Fibroblast of upper back skin (primary cell): Measurements from ENCODE around the gene MTMR6.
A peak's percentile ranks its signal among the peaks of the same experiment; 100 is the strongest.

Source experiments
- DNase-seq: peaks from one replicate; pipeline ENCODE4 v3.0.0-alpha.2; 2013

Gene MTMR6

DNA sequence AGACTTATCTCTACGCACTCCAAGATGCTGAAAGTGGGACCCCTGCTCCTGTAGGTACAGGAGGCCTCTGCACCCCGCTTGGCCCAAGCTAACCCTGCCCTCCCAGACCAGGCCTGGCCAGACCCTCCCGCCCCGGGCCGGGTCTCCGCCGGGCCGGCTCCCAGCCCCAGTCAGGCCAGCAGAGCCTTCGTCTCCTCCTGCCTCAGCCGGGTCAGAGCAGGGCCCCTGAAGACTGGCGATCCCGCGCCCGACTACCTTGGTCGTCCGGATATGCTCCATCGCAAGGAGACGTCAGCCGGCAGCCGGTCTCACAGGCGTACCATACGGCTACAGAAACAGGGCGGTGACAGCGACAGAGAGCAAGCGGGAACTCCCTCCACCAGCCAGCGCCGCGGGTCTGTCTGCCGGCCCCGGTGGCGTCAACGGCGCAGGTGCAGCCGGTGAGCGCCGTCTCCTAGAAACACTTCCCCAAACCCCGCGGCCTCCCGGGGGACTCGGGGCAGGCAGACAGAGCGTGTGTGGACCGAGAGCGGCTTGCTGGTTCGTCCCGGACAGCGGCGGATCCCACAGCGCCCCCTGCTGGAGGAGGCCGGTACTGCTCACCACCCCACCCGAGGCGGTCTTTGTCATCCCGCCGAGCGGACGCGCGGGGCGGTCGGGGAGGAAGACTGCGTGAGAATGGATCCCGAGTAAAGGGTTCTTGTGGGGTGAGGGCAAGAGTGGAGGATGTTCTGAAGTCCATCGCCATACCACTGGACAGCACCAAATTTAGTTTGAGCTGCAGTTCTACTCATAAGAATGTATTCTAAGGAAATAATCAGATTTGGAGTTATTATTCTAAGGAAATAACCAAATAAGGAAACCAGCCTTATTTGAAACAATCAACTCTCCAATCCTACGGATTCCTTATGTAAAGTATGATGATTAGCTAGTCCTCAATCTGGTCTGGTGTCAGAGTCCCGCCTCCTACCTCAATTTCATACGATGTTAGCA is at the start of gene MTMR6:
Gene MTMR6, minus strand, starts transcription at position 520 of the 993 bp plus-strand sequence. Its CDS starts 241 bp downstream, at position 279.
- DNase-seq = peak; percentile 86

GRCh38 chr13:25335856-25336255 is 48.6 kb upstream of the MTMR6 start:
- no peak for DNase-seq

DNA sequence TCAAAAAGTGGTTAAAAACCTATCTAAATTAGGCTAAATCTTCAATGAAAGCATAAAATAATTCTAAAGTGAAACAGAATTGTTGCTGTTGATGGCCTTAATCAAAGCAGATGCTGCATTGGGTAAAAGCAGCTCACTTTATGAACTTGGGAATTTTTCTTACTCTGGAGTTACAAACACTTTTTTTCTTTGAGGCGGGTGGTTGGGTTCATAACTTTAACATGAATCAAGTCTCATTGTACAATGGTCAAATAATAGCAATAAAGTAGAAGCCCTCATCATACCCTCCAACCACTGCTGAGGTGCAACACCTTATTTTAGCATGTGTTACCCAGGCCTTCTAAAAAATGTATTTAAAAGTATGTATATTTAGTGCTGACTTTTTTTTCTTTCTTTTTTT is 43.3 kb upstream of the MTMR6 start:
- DNase-seq = peak; percentile 22

DNA sequence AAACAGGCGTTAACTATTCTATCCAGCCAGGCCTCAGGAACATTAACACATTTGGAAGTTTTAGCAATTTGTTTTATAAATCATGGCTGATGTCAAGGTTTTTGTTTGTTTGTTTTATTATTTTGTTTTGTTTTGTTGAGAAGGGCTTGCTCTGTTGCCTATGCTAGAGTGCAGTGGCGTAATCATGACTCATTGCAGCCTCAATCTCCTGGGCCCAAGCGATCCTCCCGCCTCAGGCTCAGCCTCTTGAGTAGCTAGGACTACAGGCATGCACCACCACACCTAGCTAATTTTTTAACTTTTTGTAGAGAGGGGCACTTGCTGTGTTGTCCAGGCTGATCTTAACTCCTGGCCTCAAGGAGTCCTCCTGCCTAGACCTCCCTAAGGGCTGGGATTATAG is 42.4 kb upstream of the MTMR6 start:
- DNase-seq = peak; percentile 6

DNA sequence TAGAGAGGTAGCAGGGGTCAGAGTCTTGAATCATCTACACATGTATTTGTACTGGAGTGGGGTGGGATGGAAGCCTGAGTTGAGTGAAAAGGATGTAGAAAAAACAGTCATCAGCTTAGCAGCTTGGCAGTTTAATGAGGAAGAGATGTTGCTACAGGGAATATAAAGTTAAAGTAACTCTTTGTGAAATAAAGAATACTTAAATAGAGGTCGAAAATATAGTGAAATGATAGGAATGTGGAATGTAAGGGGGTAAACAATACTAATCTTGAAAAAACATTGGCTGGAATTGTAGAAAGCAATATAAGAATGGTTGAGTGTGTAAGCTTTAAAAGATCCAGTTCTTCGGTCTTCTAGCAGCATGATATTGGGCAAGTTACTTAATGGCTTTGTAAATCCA is 36.8 kb upstream of the MTMR6 start:
- no peak for DNase-seq

- no peak for DNase-seq
These were observed 32.5 kb upstream of the MTMR6 start for GRCh38 chr13:25319771-25320170.

DNA sequence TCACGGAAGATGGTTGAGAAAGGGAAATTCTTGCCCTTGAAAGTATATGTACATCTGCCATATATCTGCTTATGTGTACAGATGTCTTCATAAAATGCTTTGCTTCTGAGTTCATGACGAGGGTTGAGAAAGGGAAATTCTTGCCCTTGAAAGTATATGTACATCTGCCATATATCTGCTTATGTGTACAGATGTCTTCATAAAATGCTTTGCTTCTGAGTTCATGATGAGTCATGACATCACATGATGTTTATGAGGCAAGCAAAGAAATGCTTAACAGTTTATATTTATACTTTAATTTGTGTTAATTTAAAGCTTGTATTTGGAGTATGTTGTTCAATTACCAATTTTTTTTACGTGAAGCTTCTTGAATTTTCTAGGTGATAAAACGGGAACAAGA is 31.7 kb upstream of the MTMR6 start:
- peak; percentile 43 for DNase-seq

DNA sequence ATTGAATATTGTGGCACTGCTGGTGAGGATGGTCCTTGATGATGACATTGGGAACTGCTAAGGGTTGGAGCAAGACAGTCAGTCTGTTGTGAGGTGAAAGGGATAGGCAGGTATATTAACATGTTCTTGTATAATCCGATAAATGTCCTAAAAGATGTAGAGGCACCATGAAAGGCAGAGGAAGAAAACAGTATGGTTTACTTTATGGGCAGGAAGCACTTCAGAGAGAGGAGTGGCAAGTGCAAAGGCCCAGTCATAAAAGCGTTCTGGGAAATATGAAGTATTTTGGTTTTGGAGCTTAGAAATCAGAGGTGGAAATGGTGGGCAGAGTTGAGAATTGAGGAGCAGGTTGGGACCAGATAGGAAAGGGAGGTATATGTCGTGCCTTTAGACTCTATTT is 23.6 kb upstream of the MTMR6 start:
- DNase-seq = no peak

DNA sequence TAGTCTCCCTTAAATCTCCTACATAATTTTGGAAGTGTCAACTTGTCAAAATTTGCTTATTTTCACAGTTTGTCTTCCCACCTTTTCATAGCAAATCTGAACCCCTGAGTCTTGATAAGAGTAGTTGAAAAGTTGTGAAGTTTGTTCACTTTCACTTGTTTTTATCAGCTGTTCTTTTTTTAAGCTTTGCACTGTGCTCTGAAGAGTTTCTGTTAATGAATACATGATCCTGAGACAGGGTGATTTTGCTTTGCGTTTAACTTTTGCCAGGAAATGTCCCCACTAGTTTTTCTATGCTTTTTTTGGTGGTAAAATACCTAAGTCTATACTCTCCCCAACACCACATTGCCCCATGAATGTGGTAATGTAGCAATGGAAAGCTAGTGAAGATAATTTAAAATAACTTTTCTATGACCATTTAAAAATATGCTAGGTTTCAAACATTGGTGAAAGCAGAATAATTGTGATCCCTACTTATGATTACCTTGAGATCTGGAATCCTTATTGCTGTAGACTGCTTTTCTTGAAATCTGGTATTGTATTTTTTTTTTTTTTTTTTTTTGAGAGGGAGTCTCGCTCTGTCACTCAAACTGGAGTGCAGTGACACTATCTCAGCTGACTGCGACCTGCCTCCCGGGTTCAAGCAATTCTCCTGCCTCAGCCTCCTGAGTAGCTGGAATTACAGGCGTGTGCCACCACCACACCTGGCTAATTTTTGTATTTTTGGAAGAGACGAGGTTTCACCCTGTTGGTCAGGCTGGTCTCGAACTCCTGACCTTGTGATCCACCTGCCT is 19.6 kb upstream of the MTMR6 start:
- no peak for DNase-seq

DNA sequence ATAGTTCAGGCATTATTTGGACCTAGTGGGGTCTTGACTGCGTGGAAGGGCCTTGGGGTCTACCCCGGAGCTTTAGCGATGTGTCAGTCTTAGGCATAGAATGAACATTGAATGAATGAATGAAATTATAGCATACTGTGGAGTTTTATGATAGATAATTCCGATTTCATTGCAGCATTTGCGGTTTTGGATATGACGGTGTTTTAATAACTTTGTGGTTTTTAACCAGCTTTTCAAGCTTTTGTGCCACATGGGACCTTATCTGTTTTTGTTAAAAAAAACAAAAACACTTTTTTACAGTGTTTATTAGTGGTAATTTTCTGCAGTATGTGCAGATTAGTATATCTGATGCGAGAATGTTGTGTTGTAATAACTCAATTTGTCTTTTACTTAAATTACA is 14.8 kb upstream of the MTMR6 start:
- DNase-seq = no peak

DNA sequence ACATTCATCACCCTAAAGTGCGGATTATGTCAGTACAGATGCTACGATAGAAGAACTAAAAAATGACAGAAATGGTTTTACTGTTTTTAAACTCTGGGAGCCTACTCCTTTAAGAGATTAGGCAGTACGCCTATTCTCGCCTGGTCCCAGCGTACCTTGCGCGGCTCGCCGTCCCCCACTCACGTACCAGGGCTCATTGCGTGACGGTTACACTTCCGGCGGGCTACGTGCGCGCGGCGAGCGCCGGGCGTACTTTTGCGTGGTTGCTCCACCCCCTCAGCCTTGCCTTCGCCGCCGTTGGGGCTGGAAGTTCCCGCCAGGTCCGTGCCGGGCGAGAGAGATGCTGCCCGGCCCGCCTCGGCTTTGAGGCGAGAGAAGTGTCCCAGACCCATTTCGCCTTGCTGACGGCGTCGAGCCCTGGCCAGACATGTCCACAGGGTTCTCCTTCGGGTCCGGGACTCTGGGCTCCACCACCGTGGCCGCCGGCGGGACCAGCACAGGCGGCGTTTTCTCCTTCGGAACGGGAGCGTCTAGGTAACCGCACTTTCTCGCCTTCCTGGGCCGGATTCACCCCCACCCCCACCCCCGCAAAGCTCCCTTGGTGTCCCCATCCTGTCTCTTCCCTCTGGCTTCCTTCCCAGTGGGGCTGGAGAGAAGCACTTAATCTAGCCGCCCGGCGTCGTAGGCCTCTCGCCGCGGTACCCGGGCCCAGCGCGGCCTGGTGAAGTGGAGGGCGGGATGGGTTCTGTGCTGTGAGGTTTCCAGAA is 14.2 kb upstream of the MTMR6 start, which contains the start of gene NUP58:
Gene NUP58, plus strand, starts transcription at position 279 of the 767 bp plus-strand sequence. Its CDS starts 149 bp downstream, at position 428.
- DNase-seq = peak; percentile 95

DNA sequence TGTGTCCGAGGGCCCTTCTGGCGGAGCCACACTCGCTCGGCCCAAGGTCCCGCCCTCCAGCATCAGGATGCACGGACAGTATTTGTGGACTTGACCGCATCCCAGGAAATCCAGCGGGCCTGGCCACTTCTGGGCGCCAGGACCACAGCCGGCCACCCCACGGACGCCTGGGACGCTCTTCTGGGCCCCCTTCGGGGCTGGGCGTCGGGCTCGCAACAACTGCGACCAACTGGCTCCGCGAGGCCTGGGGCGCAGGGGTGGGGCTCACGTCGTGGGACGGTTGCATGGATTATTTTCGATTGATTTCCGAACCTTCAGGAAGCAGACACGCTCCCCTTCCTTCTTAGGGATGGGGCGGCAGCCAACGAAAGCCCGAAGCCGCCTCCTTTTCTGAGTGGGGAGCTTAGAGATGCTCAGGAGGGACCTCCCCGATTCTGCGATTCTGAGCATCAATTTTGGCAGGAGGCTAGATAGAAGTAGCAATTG is 13.6 kb upstream of the MTMR6 start:
- DNase-seq = no peak

GRCh38 chr13:25295701-25296100 is 8.4 kb upstream of the MTMR6 start:
- no peak for DNase-seq

GRCh38 chr13:25295228-25295627 is 7.9 kb upstream of the MTMR6 start:
- no peak for DNase-seq

- DNase-seq = peak; percentile 9
These were observed 5.0 kb upstream of the MTMR6 start for GRCh38 chr13:25292301-25292700.

DNA sequence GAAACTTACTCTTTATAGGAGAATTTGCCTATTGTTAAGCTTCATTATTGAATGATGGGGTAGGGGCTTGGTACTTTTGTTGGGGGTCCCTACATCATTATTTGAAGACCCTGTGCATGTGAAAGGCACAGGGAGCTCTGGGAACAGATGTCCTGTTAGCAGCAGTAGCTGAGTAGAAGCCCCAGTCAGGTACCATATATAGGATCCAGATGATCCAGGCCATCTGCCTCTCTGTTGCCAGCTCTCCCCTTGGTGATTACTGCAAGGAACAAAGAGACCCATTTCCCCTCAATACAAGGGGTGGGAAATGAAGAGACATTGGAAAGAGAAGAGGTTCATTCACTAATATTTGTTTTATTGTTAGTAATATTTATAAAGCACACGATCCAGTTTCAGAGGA is 4.4 kb upstream of the MTMR6 start:
- no peak for DNase-seq

GRCh38 chr13:25288966-25289365 is 1.7 kb upstream of the MTMR6 start:
- DNase-seq = no peak

GRCh38 chr13:25286308-25286968 is 850 bp downstream of the MTMR6 start:
- peak; percentile 32 for DNase-seq

DNA sequence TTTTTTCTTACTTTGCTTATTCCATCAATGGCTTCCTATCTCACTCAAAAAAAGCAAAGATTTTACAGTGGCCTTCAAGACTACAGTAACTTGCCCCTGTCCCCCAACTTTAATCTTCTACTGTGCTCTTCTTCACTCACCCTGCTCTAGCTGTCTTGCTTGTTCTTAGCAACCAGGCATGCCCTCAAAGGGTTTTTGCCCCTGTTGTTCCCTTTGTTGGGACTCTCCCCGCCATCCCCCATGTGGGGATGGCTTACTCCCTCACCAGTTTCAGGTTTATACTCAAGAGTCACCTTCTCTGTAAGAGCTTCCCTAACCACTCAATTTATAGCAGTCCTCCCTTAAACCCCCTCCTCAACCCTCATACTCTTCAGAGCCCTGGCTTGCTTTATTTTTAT is 5.4 kb downstream of the MTMR6 start:
- no peak for DNase-seq

- DNase-seq = no peak
These were observed 5.9 kb downstream of the MTMR6 start for GRCh38 chr13:25281193-25281934.

GRCh38 chr13:25280396-25280795 is 6.9 kb downstream of the MTMR6 start:
- no peak for DNase-seq
